ENCODE results near the gene PPP6R2. TPM values are rescaled to one million over a fixed set of nuclear protein-coding genes. Genes with fewer than 3 reads are reported as not detected.

Gene PPP6R2, protein sequence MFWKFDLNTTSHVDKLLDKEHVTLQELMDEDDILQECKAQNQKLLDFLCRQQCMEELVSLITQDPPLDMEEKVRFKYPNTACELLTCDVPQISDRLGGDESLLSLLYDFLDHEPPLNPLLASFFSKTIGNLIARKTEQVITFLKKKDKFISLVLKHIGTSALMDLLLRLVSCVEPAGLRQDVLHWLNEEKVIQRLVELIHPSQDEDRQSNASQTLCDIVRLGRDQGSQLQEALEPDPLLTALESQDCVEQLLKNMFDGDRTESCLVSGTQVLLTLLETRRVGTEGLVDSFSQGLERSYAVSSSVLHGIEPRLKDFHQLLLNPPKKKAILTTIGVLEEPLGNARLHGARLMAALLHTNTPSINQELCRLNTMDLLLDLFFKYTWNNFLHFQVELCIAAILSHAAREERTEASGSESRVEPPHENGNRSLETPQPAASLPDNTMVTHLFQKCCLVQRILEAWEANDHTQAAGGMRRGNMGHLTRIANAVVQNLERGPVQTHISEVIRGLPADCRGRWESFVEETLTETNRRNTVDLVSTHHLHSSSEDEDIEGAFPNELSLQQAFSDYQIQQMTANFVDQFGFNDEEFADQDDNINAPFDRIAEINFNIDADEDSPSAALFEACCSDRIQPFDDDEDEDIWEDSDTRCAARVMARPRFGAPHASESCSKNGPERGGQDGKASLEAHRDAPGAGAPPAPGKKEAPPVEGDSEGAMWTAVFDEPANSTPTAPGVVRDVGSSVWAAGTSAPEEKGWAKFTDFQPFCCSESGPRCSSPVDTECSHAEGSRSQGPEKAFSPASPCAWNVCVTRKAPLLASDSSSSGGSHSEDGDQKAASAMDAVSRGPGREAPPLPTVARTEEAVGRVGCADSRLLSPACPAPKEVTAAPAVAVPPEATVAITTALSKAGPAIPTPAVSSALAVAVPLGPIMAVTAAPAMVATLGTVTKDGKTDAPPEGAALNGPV
- total RNA-seq = 46.2 and 57.3 TPM in 2 replicates

DNA sequence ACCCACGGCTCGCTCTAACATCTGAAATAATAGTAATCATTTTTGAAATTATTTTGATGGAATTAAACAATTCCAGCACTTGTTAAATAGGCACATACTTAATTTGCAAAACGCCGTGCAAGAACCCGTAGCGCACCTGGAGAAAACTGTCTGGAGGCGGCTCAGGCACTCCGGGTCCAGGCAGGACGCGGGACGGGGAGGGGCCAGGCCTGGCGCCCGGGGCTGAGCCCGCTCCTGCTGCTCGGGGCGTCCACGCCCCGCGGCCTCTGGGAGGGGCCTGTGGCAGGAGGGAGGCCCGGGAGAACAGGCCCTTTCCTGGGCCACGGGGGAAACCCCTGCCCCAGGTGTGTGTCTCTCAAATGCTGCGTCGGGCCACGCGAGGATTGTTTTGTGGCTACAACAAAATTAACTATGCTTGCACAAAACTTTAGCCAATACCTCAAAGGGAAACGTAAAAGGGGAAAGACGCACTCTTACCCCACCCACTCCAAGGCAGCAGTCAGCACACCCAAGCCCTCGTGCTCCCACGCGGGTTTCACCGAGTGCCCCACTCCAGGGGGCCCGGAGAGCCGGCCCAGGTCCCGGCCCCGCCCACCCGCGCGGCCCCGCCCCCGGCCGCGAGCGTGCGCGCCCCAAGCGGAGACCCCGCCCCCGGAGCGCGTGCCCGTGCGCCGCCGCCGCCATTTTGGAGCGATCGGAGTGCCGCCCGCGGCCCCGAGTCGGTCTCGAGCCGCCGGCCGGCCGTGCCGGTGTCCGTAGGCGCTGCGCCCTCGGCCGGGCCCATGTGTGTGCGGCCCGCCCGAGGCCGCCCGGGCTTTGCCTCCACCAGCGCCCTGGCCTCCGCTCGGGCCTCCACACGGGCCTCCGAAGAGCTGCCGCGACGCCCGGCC lies at the start of gene PPP6R2:
Gene PPP6R2 (plus strand): TSS at position 677 of the 890 bp plus-strand sequence. CDS start 50,582 bp downstream, outside the sequence.
- DNase-seq (ENCODE audit: low read depth) = no peak

DNA sequence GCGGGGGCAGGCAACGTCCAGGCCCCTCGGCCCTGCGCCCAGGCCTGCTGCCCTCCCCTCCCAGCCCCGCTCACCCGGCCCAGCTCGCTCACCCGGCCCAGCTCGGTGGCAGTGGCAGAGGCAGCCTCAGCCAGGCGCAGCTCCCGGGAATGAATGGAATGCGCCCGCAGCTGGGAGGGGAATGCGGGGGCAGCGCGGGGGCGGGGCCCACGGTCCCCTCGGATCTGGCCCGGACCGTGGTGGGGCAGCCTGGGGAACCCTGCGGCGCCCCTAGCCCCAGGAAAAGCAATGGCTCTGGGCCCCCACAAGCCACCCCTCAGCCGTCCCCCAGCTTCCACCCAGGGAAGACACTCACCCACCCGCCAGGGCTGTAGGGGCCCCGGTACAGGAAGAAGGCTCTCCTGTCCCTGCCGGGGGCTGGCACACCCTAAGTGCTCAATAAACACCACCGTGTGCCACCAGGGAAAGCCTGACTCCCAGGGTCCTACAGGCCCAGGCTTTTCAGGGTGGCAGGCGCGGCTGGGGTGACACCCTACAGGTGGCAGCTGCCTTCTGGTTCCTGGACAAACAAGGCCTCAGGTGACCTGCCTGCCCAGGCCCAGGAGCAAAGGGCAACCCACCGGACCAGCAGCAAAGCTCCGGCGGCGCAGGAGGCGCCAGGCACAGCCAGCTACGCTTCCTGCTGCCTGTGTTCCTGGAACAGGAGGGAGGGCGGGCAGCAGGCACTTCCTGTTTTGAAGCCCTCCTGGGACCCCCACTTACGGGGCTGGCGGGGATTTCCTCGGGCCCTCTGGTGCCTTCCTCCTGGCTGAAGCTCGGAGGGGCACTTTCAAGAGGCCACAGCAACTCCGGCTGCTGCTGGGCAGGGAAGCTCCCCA lies 49.4 kb upstream of the PPP6R2 start:
- peak; percentile 68 for DNase-seq (ENCODE audit: low read depth)

DNA sequence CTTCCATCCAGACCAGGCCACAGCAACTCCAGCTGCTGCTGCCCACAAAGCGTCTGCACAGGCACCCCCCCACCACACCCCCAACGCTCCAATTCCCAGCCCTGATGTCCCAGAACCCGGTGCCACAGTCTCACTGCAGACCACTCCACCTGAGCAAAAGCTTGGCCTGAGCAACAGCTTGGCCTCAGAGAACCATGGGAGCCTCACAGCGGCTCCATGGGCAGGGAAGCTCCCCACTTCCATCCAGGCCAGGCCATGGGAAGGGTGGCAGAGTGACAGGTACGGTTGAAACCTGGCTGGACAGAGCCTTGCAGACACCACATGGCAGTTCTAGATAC lies 48.8 kb upstream of the PPP6R2 start:
- no peak for DNase-seq (ENCODE audit: low read depth)

DNA sequence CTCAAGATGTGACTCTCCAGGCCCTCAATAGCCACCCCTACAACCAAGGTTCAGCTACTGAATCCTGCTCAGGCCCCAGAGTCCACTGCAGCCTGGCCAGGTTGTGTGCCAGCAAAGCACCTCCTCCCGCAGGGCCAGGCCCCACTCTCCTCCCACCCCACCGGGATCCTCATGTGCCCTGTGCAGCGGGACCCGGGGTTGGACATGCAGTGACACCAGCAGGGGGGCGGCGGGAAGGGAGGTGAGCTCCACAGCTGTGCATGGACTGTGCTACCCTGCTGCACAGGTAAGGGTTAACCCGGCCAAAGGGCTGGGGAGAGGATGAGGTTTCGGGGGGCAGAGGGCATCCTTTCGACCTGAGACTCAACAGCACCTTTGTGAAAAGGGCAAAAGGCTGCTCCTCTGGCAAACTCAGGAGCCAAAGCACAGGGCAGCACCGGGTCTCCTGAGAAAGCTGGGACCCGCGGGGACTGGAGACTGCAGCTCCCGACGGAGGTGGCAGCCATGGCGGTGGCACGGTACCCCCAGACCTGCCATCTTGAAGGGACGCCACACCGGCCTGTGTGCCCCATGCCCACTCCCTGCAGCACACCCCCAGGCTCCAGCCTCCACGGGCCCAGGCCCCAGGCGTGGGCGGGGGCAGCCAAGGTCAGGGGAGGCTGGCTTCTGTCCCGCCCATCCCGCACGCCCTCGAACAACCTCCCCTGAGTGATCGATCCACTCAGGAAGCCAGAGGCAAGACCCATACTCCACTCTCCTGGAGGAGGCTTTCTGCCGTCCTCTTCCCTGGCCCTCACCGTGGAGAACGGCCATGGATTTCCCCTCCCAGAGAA lies 46.3 kb upstream of the PPP6R2 start:
- no peak for DNase-seq (ENCODE audit: low read depth)

DNA sequence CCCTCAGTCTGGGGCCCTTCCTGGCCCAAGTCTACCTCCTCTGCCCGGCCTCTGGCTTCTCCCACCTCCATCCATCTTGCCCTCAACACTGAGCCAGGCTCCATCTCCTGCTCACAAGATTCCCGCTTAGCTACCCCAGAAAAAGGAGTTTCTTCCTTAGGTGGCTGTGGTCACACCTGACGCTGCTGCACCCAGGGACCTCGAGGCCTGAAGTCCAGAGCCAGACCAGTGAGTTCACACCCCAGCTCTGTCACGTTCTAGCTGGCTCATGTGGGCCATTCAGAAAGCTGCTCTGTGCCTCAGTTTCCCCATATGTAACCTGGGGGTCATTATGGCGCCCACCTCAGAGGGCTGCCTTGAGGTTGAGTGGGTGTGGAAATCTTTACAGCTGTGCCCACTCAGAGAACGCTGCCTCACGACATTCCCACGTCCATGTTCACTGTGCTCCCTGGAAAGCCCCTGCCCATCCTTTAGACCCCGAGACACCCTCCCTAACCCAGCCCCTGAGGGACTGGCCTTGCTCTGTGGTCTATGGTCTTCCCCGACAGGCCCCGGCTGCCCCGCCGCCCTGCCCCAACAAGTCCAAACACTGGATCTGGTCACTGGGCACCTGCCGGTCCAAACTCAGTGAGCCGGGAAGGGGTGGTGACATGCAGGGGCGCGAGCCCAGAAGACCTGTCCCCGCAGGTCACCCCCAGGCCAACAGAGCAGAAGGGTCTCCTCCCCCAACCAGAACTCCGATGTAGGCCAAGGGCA lies 45.4 kb upstream of the PPP6R2 start:
- DNase-seq (ENCODE audit: low read depth) = no peak

DNA sequence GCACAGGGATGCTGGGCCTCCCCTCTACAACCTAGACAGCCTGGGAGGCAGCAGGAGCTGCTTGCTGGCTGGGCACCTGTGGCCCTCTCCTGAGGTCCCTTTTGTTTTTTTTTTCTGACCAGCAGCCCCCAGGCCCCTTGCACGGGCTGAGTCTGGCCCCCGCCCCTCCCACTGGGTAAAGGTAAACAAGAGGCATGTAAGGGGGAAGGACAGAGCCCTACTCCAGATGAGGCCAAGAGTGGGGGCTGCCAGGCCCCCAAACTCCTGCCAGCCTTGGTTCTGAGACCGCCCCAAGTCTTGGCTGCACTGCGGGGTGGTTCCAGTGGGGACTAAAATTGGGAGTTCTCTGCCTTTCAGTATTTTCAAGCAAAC lies 44.9 kb upstream of the PPP6R2 start:
- no peak for DNase-seq (ENCODE audit: low read depth)

DNA sequence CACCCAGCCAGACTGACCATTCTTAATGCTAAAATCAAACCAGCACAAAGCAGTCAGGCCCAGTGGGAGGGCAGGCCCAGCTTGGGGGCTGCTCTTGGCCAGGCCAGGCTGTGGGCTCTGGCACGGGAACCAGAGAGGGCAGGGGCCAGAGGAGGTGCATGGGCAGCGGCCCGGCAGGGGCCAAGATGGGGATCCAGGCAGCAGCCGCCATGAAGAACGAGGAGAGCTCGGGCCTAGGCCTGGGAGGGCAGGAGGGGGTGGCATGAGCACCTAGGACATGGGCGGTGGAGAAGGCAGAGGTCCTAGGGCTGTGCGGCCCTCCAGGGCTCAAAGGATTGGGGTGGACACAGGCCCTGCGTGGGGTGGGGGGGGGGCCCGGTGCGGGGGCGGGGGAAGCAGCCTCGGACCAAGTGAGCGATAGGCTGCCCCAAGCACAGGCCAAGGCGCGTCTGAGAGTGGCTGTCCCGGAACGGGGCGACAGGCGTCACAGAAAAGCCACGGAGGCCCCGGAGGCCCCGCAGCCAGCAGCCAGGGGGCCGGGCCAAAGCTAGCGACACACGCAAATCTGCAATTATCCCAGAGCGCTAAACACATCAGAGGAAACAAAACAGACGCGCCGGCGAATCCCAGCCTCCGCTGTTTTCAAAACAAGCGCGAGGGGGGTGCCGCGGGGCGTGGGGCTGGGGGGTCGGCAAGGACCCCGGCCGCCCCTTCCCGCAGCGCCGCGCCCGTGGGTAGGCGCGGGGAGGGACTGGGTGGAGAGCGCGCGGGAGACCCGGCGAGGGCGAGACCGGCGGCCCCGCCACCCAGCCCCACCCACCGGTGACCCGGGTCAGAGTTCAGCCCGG lies 44.0 kb upstream of the PPP6R2 start:
- no peak for DNase-seq (ENCODE audit: low read depth)

DNA sequence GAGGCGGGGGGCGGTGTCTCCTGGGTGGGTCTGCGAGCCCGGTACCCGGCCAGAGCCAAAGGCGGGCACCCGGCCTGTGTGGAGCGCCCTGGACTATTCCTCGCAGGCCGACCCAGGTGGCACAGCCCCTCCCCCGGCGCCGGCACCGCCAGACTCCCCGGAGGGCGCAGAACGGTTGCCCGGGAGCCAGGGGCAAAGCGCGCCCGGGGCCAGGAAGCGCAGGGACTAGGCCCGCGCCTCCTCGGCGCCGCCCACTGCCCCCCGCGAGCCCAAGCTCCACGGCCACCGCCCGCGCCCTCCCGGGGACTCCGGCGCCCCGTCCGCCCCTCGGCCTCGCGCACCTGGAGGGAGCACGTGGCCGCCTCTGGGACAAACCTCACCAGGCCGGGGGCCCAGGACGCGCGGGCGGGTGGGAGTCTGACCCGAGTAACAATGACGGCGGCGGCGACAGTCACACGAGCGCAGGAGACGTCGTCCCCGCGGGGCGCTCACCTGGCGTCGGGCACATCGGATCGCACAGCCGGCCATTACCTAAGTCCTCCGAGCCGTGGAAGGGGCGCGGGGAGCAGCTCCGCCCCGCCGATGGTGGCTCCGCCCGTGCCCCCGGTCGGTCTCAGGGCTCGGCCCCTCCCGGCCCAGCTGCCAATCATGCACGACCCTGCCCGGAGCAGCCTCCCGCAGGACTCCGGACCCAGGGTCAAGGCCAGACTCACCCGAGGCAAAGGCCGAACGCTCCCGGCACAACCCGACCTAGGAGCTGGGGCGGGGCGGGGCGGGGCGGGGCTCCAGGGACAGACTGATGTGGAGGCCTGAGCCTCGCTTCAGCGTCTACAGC lies 43.1 kb upstream of the PPP6R2 start:
- DNase-seq (ENCODE audit: low read depth) = no peak

DNA sequence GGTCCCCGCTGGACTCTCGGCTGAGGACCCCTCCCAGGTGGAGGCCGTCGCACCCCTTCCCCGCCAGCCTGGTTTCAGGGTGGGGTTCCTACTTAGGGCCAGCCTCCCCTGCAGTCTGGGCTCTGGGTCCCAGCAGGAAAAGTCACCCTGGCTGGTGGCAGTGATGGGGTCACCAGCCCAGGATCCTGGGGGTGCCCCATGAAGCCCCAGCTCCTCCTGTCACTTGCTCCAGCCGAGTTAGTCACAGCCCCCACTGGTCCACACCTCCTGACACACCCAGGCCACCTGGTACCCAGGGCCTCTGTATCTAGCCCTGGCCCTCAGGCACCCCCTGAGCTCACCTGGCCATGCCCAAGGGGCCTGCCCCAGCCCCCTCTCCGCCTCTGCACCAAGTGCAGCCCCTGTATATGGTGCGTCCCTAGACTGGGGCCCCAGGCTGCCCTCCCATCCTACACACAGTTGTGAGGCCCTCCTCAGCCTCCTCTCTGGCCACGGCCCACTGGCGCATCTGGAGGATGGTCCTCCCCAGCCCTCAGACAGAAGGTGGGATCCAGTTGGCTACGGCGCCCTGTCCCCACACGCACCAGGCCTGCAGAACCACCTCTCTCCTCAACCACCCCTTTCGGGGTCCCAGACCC lies 42.4 kb upstream of the PPP6R2 start:
- DNase-seq (ENCODE audit: low read depth) = no peak

DNA sequence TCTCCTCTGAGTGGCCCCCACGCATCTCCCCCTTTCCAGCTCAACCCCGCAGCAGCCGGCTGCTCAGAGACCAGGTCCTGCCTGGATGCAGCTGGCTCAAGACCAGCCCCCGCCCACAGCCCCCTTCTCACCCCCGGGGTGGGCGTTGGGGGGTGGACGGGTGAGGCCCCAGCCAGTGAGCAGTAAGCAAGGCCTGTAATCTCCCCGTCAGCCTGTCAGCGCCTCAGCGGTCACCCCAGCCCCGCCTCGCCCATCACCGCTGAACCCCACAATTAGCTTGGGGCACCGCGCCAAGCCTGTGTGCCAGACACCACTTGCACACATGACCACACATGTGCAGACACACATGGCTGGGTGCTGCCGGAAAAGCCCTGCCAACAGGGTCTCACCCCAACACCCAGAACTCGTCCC lies 41.5 kb upstream of the PPP6R2 start:
- DNase-seq (ENCODE audit: low read depth) = no peak

DNA sequence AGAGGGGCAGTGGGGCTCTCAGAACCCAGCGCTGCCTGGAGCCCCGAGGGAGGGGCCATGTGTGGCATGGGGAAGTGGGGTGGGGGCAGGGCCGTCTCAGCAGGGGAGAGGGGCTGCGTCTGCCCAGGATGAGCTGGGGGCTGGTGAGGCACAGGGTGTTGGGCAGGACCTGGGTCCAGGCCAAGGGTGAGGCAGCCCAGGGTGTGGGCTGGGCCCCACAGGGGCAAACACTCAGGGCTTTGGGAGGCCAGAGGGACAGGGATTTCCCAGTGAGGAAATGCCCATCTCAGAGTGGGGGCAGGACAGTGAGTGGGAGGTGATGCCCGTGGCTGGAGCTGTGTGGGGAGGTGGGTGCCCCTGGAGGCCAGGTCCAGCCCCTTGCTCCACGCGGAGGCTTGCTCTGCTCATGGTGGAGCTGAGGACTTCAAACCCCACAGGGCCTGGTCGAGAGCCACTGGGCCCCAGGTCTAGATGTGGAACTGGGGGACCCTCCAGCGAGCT lies 41.0 kb upstream of the PPP6R2 start:
- DNase-seq (ENCODE audit: low read depth) = no peak

DNA sequence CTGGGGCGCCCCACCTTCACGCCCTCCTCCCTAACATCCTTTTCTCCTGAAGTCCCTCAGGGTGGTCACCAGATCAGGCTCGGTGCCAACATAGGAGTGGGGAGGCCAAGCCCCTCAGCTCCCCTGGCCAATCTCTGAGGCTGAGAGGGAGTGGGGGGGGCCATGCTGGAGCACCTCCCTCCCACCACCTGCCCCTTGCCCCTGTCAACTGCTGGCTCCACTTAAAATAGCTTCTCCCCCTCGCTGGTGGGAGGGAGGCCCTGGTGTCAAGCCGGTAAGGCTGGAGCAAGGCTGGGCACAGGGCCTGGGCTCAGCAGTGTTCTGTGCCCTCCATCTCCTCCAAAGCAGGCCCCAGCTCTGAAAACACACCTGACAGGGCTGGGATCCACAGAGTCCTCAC lies 40.6 kb upstream of the PPP6R2 start:
- DNase-seq (ENCODE audit: low read depth) = no peak

DNA sequence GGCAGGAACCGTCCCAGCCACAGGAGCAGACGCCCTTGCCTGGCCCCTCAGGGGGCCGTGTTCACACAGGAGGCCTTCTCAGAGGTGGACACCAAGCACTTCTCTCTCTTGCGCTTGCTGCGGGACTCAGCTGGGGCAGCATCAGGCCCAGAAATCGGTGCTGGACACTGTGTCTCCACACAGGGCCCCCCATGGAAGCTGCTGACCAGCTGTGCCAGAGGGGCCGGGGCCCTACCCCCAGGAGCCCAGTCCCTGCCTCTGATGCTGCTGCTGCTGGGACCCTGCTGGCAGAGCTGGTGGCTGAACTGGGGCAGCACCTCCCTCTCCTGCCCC lies 39.6 kb upstream of the PPP6R2 start:
- DNase-seq (ENCODE audit: low read depth) = no peak

DNA sequence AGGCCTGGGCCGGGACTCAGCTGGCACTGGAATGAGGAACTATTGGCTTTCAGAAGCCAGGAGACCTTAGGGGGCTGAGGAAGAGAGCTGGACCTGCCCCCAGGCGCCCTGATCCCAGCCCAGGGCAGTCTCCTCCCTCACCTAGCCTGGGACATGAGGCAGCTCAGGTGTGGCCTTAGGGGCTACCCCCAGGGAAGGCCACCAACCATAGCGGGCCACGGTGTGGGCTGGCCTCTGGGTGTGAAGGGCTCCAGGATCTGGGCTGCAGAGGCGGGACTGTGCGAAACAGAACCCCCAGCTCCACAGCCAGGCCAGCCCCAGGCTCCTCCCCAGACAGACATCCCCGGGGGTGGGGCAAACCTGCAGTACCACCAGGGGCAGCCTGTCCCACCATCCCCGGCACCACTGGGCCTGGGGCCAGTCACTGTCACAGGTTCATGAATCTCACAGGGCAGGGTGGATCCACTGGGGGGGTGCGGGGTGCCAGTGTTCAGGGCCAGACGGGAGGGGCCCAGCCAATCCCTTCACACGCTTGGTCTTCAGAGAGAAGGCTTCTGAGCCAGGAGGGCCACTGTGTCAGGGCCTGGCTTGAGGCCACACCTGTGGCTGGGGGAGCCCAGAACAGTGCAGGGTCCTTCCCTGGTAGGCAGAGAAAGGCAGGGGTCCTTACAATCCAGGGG lies 39.1 kb upstream of the PPP6R2 start:
- DNase-seq (ENCODE audit: low read depth) = no peak

DNA sequence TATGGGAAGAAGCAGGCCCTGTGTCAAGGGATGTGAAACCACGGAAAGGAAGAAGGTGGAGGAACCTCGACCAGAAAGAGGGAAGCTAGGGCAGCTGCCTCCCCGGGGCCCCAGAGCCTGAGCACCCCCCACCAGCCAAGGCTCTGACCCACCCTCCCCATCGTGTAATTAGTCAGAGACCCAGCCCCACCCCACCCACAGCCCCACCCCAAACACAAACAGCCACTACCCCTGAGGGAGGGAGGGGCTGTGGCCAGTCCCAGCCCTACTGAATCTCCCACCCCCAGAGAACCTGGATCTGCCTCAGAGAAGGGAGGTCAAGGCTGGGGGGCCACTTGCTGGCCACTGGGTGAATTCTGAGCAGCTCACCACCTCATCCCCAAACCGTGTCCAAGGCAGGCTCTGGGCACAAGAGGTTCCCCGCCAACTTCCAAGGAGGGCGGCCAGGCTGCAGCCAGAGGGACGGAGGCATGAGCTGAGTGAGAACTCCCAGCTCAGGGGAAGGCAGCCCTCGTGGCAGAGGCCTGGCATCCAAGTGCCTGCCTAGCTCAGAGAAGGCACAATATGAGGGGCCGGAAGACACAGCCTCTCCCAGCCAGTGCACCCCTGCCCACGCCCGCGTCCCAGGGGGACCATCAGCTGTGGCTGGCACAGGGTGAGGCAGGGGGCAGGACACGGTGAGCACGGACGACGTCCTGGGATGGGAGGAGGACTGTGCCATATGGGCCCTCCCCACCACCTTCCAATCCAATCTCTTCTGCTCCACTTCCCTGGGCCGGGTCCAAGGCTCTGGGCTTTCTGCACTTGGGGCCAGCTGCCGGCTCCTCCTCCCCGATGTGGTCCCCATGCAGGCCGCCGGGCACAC lies 38.4 kb upstream of the PPP6R2 start:
- DNase-seq (ENCODE audit: low read depth) = no peak

Data from renal cortical epithelial cell (primary cell).